Right ventricle myocardium superior (tissue), 1 donor: Measurements from ENCODE around the gene PRODH2. TPM values are rescaled to one million over a fixed set of nuclear protein-coding genes. Genes with fewer than 3 reads are reported as not detected.

Experiments
- ATAC-seq: fragments of 200-7000 bp; cut with Tn5 transposase; one replicate; pipeline ENCODE4 v1.9.1; 2020; ENCODE audit warnings: mild to moderate bottlenecking; ENCODE audit not compliant: poor library complexity
- DNase-seq: peaks from one replicate; pipeline ENCODE4 v3.0.0-alpha.2; 2020
- intact Hi-C: fragments of 100-400 bp; cut with DNase I; formaldehyde crosslinking; loops from one replicate; pipeline ENCODE4 v1.11.2; 2022
- total RNA-seq: library from RNA; stranded (reverse); fragmentation: NEBNext Ultra II Directional; extraction: Animal tissue kit (Norgen Biotek cat#: 25700); gene quantifications from one replicate; pipeline ENCODE4 v1.2.1, GENCODE V29; 2021
- donor health status: DM: no; HTN: yes; CAD: no; lungs with severe emphysema.

The PRODH2 gene
- total RNA-seq, 1 donor from 2014 or later, result not detected

- DNase-seq (peak; percentile 51), ATAC-seq (no peak)
- intact Hi-C loops, result no loop called here
Measured at GRCh38 chr19:35753634-35754369, 58.8 kb downstream of the PRODH2 start.

DNA sequence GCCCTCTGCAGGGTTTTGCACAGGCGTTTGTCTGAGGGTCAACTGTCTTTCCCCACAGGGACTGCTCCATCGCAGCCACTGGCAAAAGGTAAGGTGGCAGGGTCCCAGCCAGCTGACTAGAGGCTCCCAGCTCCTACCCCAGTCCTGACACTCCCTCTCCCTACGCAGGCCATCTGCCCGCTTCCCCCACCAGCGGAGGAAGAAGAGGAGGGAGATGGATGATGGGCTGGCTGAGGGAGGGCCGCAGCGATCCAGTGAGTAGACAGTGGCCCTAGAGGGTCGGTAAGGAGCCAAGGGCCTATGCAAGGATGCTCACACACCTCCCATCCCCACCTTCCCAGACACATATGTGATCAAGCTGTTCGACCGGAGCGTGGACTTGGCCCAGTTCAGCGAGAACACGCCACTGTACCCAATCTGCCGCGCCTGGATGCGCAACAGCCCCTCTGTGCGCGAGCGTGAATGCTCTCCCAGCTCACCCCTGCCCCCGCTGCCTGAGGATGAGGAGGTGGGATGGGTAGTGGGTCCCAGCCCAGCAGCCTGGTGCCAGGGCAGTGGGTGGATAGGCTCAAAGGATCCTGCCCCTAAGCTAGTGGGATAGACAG, 59.8 kb downstream of the PRODH2 start:
- ATAC-seq, result no peak
- DNase-seq, result peak; percentile 48
- intact Hi-C loops, result no loop called here

DNA sequence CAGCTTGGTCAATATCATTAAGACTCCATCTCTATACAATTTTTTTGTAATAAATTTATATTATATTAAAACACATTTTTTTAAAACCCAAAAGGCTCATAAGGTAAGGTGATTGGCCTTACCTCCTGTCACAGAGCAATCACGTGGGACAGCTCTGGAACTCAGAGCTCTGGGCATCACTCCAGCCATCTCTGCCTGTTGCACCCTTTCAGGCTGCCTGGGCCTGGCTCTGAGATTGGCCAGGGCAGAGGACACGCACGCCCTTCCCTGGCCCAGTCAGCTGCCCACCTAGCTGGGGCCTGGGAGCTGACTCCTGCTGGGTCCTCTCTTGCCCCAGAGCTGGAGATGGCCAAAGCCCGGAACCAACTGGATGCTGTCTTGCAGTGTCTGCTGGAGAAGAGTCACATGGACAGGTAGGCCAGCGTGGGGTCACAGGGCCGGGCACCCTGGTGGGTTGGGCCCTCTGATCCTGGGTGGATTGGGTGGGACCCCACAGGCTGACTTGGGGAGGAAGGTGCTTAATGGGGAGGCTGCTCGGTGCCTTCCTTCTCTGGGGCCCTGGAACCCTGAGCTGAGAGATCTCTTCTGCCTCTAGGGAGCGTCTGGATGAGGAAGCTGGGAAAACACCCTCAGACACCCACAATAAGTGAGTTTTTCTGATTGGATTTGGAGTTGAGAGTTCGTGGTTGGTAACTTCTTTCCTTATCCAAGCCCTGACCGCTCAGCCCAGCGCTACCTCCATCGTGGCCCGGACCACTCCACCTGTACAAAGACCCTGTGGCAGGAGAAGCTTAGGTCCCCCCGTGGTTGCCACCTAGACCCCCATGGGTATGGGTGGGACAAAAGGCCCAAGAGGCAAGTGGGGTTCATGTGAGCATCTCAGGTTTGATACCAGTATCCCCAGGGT, 60.6 kb downstream of the PRODH2 start:
- DNase-seq (peak; percentile 47), ATAC-seq (no peak)
- intact Hi-C loops, result no loop called here

GRCh38 chr19:35750167-35750566, 62.5 kb downstream of the PRODH2 start:
- intact Hi-C loops, result no loop called here
- ATAC-seq (no peak), DNase-seq (no peak)

Other genes with a start within 250 kb of the PRODH2 start
- not detected for gene ATP4A, start 249.2 kb downstream of the PRODH2 start, total RNA-seq
- gene PMIS2, start 226.7 kb downstream of the PRODH2 start, total RNA-seq, result not detected
- gene HAUS5, start 200.1 kb downstream of the PRODH2 start, total RNA-seq, result 3.3 TPM
- gene RBM42, start 183.8 kb downstream of the PRODH2 start, total RNA-seq, result 48.9 TPM
- gene ETV2, start 171.1 kb downstream of the PRODH2 start, total RNA-seq, result 0.32 TPM
- gene COX6B1, start 164.5 kb downstream of the PRODH2 start, total RNA-seq, result 1,337 TPM
- gene UPK1A, start 146.3 kb downstream of the PRODH2 start, total RNA-seq, result not detected
- not detected for gene ZBTB32, start 108.3 kb downstream of the PRODH2 start, total RNA-seq
- 16.3 TPM for gene KMT2B, start 94.8 kb downstream of the PRODH2 start, total RNA-seq
- 2.9 TPM for gene IGFLR1, start 70.4 kb downstream of the PRODH2 start, total RNA-seq
- gene U2AF1L4, start 67.4 kb downstream of the PRODH2 start, total RNA-seq, result 22.6 TPM
- 40.7 TPM for gene PSENEN, start 67.2 kb downstream of the PRODH2 start, total RNA-seq
- 5.2 TPM for gene LIN37, start 64.3 kb downstream of the PRODH2 start, total RNA-seq
- gene HSPB6, start 55.8 kb downstream of the PRODH2 start, total RNA-seq, result 570 TPM
- gene PROSER3, start 54.7 kb downstream of the PRODH2 start, total RNA-seq, result 5.9 TPM
- gene ARHGAP33, start 37.3 kb downstream of the PRODH2 start, total RNA-seq, result 3.0 TPM
- not detected for gene NPHS1, start 39.7 kb upstream of the PRODH2 start, total RNA-seq
- gene KIRREL2, start 44.1 kb upstream of the PRODH2 start, total RNA-seq, result not detected
- 17.8 TPM for gene APLP1, start 55.7 kb upstream of the PRODH2 start, total RNA-seq
- gene NFKBID, start 87.7 kb upstream of the PRODH2 start, total RNA-seq, result 2.6 TPM
- 4.1 TPM for gene HCST, start 89.7 kb upstream of the PRODH2 start, total RNA-seq
- gene TYROBP, start 95.5 kb upstream of the PRODH2 start, total RNA-seq, result 28.3 TPM
- gene LRFN3, start 123.5 kb upstream of the PRODH2 start, total RNA-seq, result 6.1 TPM
- gene SDHAF1, start 182.3 kb upstream of the PRODH2 start, total RNA-seq, result 10.2 TPM
- gene SYNE4, start 196.0 kb upstream of the PRODH2 start, total RNA-seq, result 0.30 TPM
- gene ALKBH6, start 201.4 kb upstream of the PRODH2 start, total RNA-seq, result 9.4 TPM
- gene CLIP3, start 220.0 kb upstream of the PRODH2 start, total RNA-seq, result 4.1 TPM
- 4.2 TPM for gene THAP8, start 241.4 kb upstream of the PRODH2 start, total RNA-seq
- 28.3 TPM for gene WDR62, start 242.1 kb upstream of the PRODH2 start, total RNA-seq